H1 (cell line): ENCODE measurements around the gene NUP98. TPM values are rescaled to one million over a fixed set of nuclear protein-coding genes. Genes with fewer than 3 reads are reported as not detected.

Source experiments
- ASH2L ChIP-seq: fragments of 200-600, 300-600 bp; sonication (generic); IDR thresholded peaks from one replicate; pipeline ENCODE4 v1.7.1; 2017; ENCODE audit warnings: low read length
- ATF2 ChIP-seq: IDR thresholded peaks from 2 replicates; pipeline ENCODE4 v1.6.1; 2012; ENCODE audit warnings: low read length, inconsistent platforms
- CEBPB ChIP-seq: IDR thresholded peaks from 2 replicates; pipeline ENCODE4 v1.6.1; 2012; ENCODE audit warnings: low read depth, low read length
- CHD2 ChIP-seq: IDR thresholded peaks from 2 replicates; pipeline ENCODE4 v1.6.1; 2012; ENCODE audit warnings: low read length, improper control_type of control experiment
- CHD7 ChIP-seq: fragments of 300-600 bp; sonication (generic); IDR thresholded peaks from 2 replicates; pipeline ENCODE4 v1.7.1; 2012; ENCODE audit warnings: low read length, moderate library complexity, mild to moderate bottlenecking, inconsistent platforms; ENCODE audit not compliant: insufficient replicate concordance
- EP300 ChIP-seq, 2 experiments: IDR thresholded peaks; 1 replicate in 1 of 2; 2 replicates in 1 of 2; pipeline ENCODE4 v1.6.1; 2011 to 2012; ENCODE audit warnings: low read depth in 2 of 2, low read length in 2 of 2, mild to moderate bottlenecking in 2 of 2, borderline replicate concordance in 1 of 2, inconsistent platforms in 1 of 2, moderate library complexity in 1 of 2
- POLR2A ChIP-seq, 2 experiments: IDR thresholded peaks; 1 replicate in 1 of 2; 2 replicates in 1 of 2; pipeline ENCODE4 v1.6.1; 2011; ENCODE audit warnings: low read depth in 2 of 2, low read length in 2 of 2, mild to moderate bottlenecking in 2 of 2; ENCODE audit errors: control extremely low read depth in 1 of 2
- POU5F1 ChIP-seq: IDR thresholded peaks from 2 replicates; pipeline ENCODE4 v1.6.1; 2011; ENCODE audit warnings: low read depth, mild to moderate bottlenecking, low read length, moderate library complexity
- SP1 ChIP-seq: IDR thresholded peaks from 2 replicates; pipeline ENCODE4 v1.6.1; 2011; ENCODE audit warnings: low read depth, low read length
- TAF1 ChIP-seq: IDR thresholded peaks from 2 replicates; pipeline ENCODE4 v1.6.1; 2011; ENCODE audit warnings: mild to moderate bottlenecking, low read depth, low read length
- TAF7 ChIP-seq: optimal IDR thresholded peaks from 2 replicates; pipeline ENCODE3; 2011; ENCODE audit warnings: low read depth, mild to moderate bottlenecking, inconsistent platforms, low read length, moderate library complexity, borderline replicate concordance
- polyA plus RNA-seq, 7 experiments: library from polyadenylated mRNA; depleted of rRNA in 3 of 7; stranded (reverse) in 5 of 7; unstranded in 2 of 7; fragments of >200 nt in 5 of 7; fragments of 200-250 nt in 2 of 7; gene quantifications; 1 replicate in 5 of 7; 2 replicates in 1 of 7; 4 replicates in 1 of 7; pipeline versions ENCODE4 v1.2.1 to v1.2.3, GENCODE V29; 2011 to 2013; ENCODE audit warnings: missing spikeins in 2 of 7, mixed read lengths in 2 of 7
- total RNA-seq: library from RNA; stranded (reverse); fragmentation: NEBNext Ultra II Directional; extraction: Animal tissue kit (Norgen Biotek cat#: 25700); gene quantifications from 2 replicates; pipeline ENCODE4 v1.2.1, GENCODE V29; 2021

Gene NUP98
- total and polyA plus RNA-seq, 2 of the 8 experiments (the other 6 are each of a cell fraction or from before 2014, with no cell fraction given) = 98.6 to 261 TPM

- TF ChIP-seq CHD7 (no peak), TAF1 (no peak), CHD2 (no peak), POU5F1 (peak; percentile 66; the same call in 1 of the 2 replicates), EP300 (IDR thresholded peaks at IDR 0.05; ENCODE audit: borderline replicate concordance in 1 of 2, low read depth in 2 of 2, low read length in 2 of 2) (peak in 1 of 2 experiments; percentile 41; a peak in 1 of 3 replicates), ASH2L (peak; percentile 47), SP1 (0 out of 2 replicates have a peak, but pooled peaks have one; percentile 36), TAF7 (no peak), ATF2 (no peak), CEBPB (no peak), POLR2A (IDR thresholded peaks at IDR 0.05; ENCODE audit: control extremely low read depth in 1 of 2, low read depth in 2 of 2, low read length in 2 of 2) (no peak; a peak in 1 of 3 replicates)
Observed at GRCh38 chr11:3826721-3827120, 29.4 kb upstream of the NUP98 start (continued).
